Kidney (tissue), 14 donors: Measurements from ENCODE around the gene MCRIP1. TPM values are rescaled to one million over a fixed set of nuclear protein-coding genes. Genes with fewer than 3 reads are reported as not detected.
A peak's percentile ranks its signal among the peaks of the same experiment; 100 is the strongest.

ENCODE experiments used
- DNase-seq, 5 donors: peaks; one replicate each; pipeline ENCODE4 v3.0.0-alpha.2; 2013 to 2020
- FAIRE-seq: peaks from 2 replicates; lab custom pipeline; 2012; peaks lifted over from hg19 to GRCh38; lab: Jason Lieb, UNC
- H3K27ac ChIP-seq, 2 donors: one replicate each; pipeline ENCODE4 v1.7.0; 2013; ENCODE audit warnings: low read depth in 2 of 2, low read length in 2 of 2, inconsistent platforms in 1 of 2
- H3K27me3 ChIP-seq: one replicate; pipeline ENCODE4 v1.7.1; 2013; ENCODE audit warnings: low read length, inconsistent platforms; ENCODE audit not compliant: control insufficient read depth, insufficient read depth
- H3K36me3 ChIP-seq, 3 donors: one replicate each; pipeline versions ENCODE4 v1.7.0 to v1.7.1; 2013; ENCODE audit warnings: low read length in 3 of 3, control low read depth in 1 of 3, inconsistent platforms in 1 of 3; ENCODE audit not compliant: insufficient read depth in 3 of 3, control insufficient read depth in 2 of 3
- H3K4me1 ChIP-seq, 3 donors: one replicate each; pipeline versions ENCODE4 v1.7.0 to v1.7.1; 2013; ENCODE audit warnings: low read length in 3 of 3, inconsistent platforms in 1 of 3, low read depth in 1 of 3; ENCODE audit not compliant: control insufficient read depth in 2 of 3, insufficient read depth in 2 of 3
- H3K4me3 ChIP-seq, 3 donors: one replicate each; pipeline versions ENCODE4 v1.7.0 to v1.8.1; 2013; ENCODE audit warnings: low read length in 3 of 3, control low read depth in 1 of 3, inconsistent platforms in 1 of 3
- H3K9ac ChIP-seq, 3 donors: one replicate each; pipeline versions ENCODE4 v1.7.0 to v1.7.1; 2013; ENCODE audit warnings: low read length in 3 of 3, control low read depth in 1 of 3, inconsistent platforms in 1 of 3
- H3K9me3 ChIP-seq, 3 donors: one replicate each; pipeline versions ENCODE4 v1.7.0 to v1.7.1; 2013; ENCODE audit warnings: low read length in 3 of 3, control low read depth in 1 of 3, inconsistent platforms in 1 of 3; ENCODE audit not compliant: control insufficient read depth in 2 of 3, insufficient read depth in 1 of 3
- intact Hi-C: fragments of 100-400 bp; cut with DNase I; formaldehyde crosslinking; loops from one replicate; pipeline ENCODE4 v1.11.1; 2022
- polyA plus RNA-seq: library from polyadenylated mRNA; stranded (reverse); fragments of 350-450 nt; fragmentation: Illumina TruSeq; extraction: RNeasy Lipid Tissue Mini Kit (QIAGEN cat#74804); gene quantifications from one replicate; pipeline ENCODE4 v1.2.3, GENCODE V29; 2014; ENCODE audit warnings: low read depth, low replicate concordance; ENCODE audit not compliant: insufficient read depth
- total RNA-seq: library from RNA; stranded (reverse); fragmentation: NEBNext Ultra II Directional; extraction: Animal tissue kit (Norgen Biotek cat#: 25700); gene quantifications from one replicate; pipeline ENCODE4 v1.2.1, GENCODE V29; 2021
- TF ChIP-seq, protein P1 (sequence below): IDR thresholded peaks from 3 replicates; pipeline ENCODE4 v1.5.1; 2012; ENCODE audit warnings: mild to moderate bottlenecking, moderate library complexity, borderline replicate concordance; ENCODE audit not compliant: insufficient read depth; ENCODE audit errors: extremely low read depth
- donor health status: control.
- donor health status: control.
- donor health status: control.
- donor health status: control.
- donor health status: control.
- donor health status: DM: yes; HTN: yes; CAD: no.
- donor health status: Normal renal cell carcinoma (clear cell type).

Gene MCRIP1
- total and polyA plus RNA-seq, 2 donors from 2014 or later, result 88.3 to 151 TPM

DNA sequence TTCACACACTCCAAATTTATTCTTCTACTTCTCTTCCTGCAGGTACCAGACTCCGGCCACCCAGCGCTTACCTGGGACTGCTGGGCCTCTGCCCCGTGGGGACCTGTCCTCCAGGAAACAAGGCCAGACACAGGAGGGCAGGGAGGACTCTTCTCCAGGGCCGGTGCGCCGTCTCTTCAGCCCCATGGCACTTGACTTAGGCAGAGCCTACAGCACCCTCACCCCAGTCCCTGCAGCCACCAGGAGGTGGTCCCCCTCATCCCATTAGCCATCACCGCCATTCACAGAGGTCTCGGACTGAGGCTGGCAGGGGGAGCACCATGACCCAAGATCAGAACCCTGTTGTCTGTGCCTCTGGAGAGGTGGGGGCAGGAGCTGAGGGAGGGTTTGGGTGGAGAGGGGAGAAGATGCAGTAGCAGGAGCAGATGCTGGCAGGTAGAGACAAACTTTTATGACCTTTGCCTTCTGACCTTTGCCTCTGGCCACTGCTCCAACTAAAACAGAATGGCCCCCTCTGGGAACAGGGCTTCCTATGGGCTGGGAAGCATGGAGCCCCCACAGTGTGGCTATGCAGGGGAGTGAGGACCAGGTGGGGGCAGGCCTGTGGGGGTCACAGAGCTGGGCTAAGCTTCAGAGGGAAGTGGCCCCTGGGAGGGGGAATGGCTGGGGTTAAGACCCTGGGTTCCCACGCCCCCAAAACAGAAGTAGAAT, 30.9 kb downstream of the MCRIP1 start:
- no peak overlapping the region for H3K27ac ChIP-seq
- intact Hi-C loops, result no loop called here
- H3K27me3 ChIP-seq, result peaks cover 5% of the 10 kb centered on the region
- H3K9me3 ChIP-seq, result no peaks in the 10 kb centered on the region
- no peak overlapping the region for H3K9ac ChIP-seq
- TF ChIP-seq, protein P1, sequence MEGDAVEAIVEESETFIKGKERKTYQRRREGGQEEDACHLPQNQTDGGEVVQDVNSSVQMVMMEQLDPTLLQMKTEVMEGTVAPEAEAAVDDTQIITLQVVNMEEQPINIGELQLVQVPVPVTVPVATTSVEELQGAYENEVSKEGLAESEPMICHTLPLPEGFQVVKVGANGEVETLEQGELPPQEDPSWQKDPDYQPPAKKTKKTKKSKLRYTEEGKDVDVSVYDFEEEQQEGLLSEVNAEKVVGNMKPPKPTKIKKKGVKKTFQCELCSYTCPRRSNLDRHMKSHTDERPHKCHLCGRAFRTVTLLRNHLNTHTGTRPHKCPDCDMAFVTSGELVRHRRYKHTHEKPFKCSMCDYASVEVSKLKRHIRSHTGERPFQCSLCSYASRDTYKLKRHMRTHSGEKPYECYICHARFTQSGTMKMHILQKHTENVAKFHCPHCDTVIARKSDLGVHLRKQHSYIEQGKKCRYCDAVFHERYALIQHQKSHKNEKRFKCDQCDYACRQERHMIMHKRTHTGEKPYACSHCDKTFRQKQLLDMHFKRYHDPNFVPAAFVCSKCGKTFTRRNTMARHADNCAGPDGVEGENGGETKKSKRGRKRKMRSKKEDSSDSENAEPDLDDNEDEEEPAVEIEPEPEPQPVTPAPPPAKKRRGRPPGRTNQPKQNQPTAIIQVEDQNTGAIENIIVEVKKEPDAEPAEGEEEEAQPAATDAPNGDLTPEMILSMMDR, result no peak
- no peak overlapping the region for H3K4me3 ChIP-seq
- no peaks in the 10 kb centered on the region for H3K36me3 ChIP-seq
- DNase-seq, result no peak
- H3K4me1 ChIP-seq, result no peaks in the 10 kb centered on the region
- no peak for FAIRE-seq

DNA sequence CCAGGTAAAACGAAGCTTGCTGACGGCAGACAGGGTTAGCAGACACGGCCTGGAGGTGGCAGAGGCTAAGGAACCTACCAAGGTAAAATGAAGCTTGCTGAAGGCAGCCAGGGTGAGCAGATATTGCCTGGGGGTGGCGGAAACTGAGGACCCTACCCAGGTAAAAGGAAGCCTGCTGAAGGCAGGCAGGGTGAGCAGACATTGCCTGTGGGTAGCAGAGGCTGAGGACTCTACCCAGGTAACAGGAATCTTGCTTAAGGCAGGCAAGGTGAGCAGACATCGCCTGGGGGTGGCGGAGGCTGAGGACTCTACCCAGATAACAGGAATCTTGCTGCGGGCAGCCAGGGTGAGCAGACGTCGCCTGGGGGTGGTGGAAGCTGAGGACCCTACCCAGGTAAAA, 31.8 kb downstream of the MCRIP1 start:
- H3K27ac ChIP-seq, result no peak overlapping the region
- H3K4me1 ChIP-seq, result no peaks in the 10 kb centered on the region
- H3K27me3 ChIP-seq, result peaks cover 5% of the 10 kb centered on the region
- intact Hi-C loops, result no loop called here
- H3K9ac ChIP-seq, result no peak overlapping the region
- no peaks in the 10 kb centered on the region for H3K9me3 ChIP-seq
- no peak overlapping the region for H3K4me3 ChIP-seq
- no peaks in the 10 kb centered on the region for H3K36me3 ChIP-seq
- FAIRE-seq, result no peak
- TF ChIP-seq, protein P1, result no peak
- peak in 1 of 5 donors; percentile 65 for DNase-seq

DNA sequence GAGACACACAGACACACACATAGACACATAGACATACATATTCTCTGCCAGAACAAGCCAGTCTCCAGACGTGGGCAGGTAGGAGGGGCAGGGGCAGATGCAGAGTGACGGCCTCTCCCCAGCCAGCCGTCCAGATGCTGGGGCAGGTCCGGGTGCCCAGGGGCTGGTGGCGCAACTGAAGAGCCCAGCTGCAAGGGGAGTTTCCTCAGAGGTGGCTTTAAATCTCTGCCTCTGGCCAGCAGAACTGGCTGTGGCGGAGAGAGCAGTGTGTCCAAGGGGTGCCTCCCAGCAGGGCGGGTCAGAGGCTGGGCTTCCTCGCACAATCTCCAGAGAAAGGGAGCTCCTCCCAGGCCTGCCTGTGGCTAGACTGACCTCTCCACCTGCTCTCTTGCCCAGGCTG, 38.6 kb downstream of the MCRIP1 start:
- intact Hi-C loops, result no loop called here
- Histone ChIP-seq H3K9me3 (peaks cover 0 to 3% (median 0%) of the 10 kb centered on the region in 3 donors), H3K4me3 (no peak overlapping the region), H3K4me1 (no peaks in the 10 kb centered on the region), H3K27ac (no peak overlapping the region), H3K9ac (no peak overlapping the region), H3K27me3 (peaks cover 3% of the 10 kb centered on the region), H3K36me3 (no peaks in the 10 kb centered on the region)
- FAIRE-seq, result no peak
- DNase-seq, result peak in 1 of 5 donors; percentile 61
- TF ChIP-seq, protein P1, result no peak
